Measurements from ENCODE around the gene GRIP2.

GRCh38 chr3:14440531-14441239 lies 99.5 kb downstream of the GRIP2 start:
- TF ChIP-seq, protein P1, sequence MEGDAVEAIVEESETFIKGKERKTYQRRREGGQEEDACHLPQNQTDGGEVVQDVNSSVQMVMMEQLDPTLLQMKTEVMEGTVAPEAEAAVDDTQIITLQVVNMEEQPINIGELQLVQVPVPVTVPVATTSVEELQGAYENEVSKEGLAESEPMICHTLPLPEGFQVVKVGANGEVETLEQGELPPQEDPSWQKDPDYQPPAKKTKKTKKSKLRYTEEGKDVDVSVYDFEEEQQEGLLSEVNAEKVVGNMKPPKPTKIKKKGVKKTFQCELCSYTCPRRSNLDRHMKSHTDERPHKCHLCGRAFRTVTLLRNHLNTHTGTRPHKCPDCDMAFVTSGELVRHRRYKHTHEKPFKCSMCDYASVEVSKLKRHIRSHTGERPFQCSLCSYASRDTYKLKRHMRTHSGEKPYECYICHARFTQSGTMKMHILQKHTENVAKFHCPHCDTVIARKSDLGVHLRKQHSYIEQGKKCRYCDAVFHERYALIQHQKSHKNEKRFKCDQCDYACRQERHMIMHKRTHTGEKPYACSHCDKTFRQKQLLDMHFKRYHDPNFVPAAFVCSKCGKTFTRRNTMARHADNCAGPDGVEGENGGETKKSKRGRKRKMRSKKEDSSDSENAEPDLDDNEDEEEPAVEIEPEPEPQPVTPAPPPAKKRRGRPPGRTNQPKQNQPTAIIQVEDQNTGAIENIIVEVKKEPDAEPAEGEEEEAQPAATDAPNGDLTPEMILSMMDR (conservative IDR thresholded peaks at IDR 0.05; ENCODE audit: low read depth, low read length): no peak
- TF ChIP-seq EZH2 (IDR thresholded peaks at IDR 0.05; ENCODE audit: borderline replicate concordance, low read depth, low read length, poor library complexity, severe bottlenecking): no peak
